IPS-18a (cell line): ENCODE data around the gene ZDHHC9.

ENCODE experiments used
- H3K27ac ChIP-seq: one replicate; pipeline ENCODE4 v1.5.1; 2013; ENCODE audit warnings: low read length
- H3K27me3 ChIP-seq: one replicate; pipeline ENCODE4 v1.6.1; 2013; ENCODE audit warnings: mild to moderate bottlenecking, low read length; ENCODE audit not compliant: control insufficient read depth, insufficient read depth
- H3K36me3 ChIP-seq: one replicate; pipeline ENCODE4 v1.6.1; 2013; ENCODE audit warnings: low read depth, low read length; ENCODE audit not compliant: control insufficient read depth
- H3K4me1 ChIP-seq: one replicate; pipeline ENCODE4 v1.6.1; 2013; ENCODE audit warnings: low read depth, low read length; ENCODE audit not compliant: control insufficient read depth
- H3K4me3 ChIP-seq: one replicate; pipeline ENCODE4 v1.5.1; 2013; ENCODE audit warnings: low read length
- H3K9ac ChIP-seq: one replicate; pipeline ENCODE4 v1.6.1; 2013; ENCODE audit warnings: mild to moderate bottlenecking, low read length, moderate library complexity
- H3K9me3 ChIP-seq: one replicate; pipeline ENCODE4 v1.6.1; 2013; ENCODE audit warnings: low read depth, low read length; ENCODE audit not compliant: control insufficient read depth

The ZDHHC9 gene

DNA sequence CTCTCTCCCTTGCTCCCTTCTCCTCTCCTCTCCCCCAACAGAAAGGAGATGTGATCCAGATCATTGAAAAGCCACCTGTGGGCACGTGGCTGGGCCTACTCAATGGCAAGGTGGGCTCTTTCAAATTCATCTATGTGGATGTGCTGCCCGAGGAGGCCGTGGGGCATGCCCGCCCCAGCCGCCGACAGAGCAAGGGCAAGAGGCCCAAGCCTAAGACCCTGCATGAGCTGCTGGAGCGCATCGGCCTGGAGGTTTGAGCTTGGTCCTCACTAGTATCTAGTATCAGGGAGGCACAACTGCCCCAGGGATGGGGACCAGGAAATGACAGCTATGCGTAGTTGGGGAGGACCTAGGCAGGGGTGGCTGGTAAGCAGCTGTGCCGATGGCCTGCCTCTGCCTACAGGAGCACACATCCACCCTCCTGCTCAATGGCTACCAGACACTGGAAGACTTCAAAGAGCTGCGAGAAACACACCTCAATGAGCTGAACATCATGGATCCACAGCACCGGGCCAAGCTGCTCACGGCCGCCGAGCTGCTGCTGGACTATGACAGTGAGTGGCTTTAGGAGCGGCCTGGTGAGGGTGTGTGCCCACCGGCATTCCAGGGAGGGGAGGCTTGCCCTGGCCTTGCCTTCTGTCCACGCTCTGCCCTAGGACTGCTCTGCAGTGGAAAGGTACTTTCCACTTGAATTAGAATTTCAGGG lies 50.9 kb downstream of the ZDHHC9 start:
- H3K9ac ChIP-seq = no peak overlapping the region
- H3K4me3 ChIP-seq = no peak overlapping the region
- peaks cover 3% of the 10 kb centered on the region for H3K9me3 ChIP-seq
- no peaks in the 10 kb centered on the region for H3K36me3 ChIP-seq
- H3K27me3 ChIP-seq = no peaks in the 10 kb centered on the region
- no peaks in the 10 kb centered on the region for H3K4me1 ChIP-seq
- no peak overlapping the region for H3K27ac ChIP-seq

DNA sequence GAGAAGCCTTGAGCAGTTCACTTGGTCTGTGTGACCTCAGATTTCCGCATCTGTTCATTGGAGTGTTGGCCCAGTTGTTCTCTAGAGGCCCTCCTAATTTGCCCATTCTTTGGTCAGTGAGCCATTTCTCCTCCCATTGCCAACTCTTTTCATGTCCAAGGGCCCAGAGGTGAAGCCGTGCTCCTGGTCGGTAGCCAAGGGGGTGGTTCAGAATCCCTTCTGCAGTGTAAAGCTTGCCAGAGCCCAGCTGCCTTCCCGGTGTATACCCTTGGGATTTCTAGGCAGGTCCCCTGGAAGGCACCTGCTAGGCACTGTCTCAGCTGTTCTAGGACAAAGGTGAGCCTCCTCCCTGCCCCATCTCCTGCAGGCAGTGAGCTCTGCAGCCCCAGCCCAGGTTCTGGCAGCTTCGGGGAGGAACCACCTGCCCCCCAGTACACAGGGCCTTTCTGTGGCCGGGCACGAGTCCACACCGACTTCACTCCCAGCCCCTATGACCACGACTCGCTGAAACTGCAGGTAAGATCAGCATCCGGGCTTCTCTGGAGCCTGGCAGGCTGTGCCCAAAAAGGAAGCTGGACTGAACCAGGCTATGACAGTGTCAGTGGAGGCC lies 51.6 kb downstream of the ZDHHC9 start:
- Histone ChIP-seq H3K9me3 (peaks cover 4% of the 10 kb centered on the region), H3K27me3 (no peaks in the 10 kb centered on the region), H3K36me3 (no peaks in the 10 kb centered on the region), H3K4me3 (no peak overlapping the region), H3K4me1 (no peaks in the 10 kb centered on the region), H3K27ac (no peak overlapping the region), H3K9ac (no peak overlapping the region)

DNA sequence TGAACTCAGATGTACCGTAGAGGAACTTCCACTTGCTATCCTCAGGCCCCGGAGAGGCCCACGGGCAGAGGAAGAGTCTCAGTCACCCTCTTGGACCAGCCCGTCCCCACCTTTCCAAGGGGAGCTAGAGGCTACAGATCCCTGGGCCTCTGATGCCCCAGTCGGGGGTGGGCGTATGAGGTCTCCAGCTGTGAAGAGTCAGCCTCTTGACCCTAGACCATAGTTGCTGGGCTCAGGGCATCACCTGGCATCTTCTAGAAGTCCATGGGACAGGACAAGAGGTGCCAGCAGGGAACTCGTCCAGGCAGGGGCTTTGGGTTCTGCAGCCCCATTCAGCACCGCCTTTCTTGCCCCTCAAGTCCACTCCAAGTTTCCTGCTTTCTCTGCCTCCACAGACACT lies 52.4 kb downstream of the ZDHHC9 start:
- Histone ChIP-seq H3K4me1 (no peaks in the 10 kb centered on the region), H3K27me3 (no peaks in the 10 kb centered on the region), H3K27ac (no peak overlapping the region), H3K9me3 (peaks cover 4% of the 10 kb centered on the region), H3K36me3 (no peaks in the 10 kb centered on the region), H3K9ac (no peak overlapping the region), H3K4me3 (no peak overlapping the region)

DNA sequence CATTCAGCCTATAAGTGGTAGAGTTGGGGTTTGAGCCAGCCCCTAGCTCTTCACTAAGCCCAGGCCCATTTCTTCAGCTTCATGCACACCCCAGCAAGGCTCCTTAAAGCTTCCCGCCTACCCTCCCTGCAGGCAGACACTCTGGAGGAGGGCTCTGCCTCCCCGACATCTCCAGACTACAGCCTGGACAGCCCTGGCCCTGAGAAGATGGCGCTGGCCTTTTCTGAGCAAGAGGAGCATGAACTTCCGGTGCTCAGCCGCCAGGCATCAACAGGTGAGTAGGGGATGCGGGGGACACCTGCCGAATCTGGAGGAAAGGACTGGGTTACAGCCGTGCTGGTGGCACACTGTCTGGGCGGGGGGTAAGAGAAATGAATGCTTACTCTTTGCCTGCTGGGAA lies 52.9 kb downstream of the ZDHHC9 start:
- H3K27me3 ChIP-seq = no peaks in the 10 kb centered on the region
- H3K4me1 ChIP-seq = no peaks in the 10 kb centered on the region
- peaks cover 4% of the 10 kb centered on the region for H3K9me3 ChIP-seq
- no peak overlapping the region for H3K27ac ChIP-seq
- no peak overlapping the region for H3K9ac ChIP-seq
- H3K4me3 ChIP-seq = no peak overlapping the region
- no peaks in the 10 kb centered on the region for H3K36me3 ChIP-seq

DNA sequence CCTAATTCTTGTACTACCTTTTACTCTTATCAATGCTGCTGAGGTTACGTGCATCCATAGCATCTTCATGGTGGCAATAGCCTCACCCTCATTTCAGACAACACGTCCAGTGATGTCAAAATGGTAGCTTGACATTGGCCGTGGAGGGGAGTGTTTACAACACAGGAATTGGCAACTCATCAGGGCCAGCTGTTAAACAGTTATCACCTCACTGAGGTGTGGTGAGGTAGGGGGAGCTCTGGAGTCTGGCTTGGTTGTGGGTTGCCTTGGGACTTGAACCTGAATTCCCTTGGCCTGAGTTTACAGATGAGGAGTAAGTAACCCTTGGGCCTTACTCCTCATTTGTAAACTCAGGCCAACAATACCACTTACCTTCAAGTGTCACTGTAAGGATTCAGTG lies 53.5 kb downstream of the ZDHHC9 start:
- Histone ChIP-seq H3K9me3 (peaks cover 4% of the 10 kb centered on the region), H3K27me3 (no peaks in the 10 kb centered on the region), H3K4me3 (no peak overlapping the region), H3K27ac (no peak overlapping the region), H3K9ac (no peak overlapping the region), H3K4me1 (no peaks in the 10 kb centered on the region), H3K36me3 (no peaks in the 10 kb centered on the region)

DNA sequence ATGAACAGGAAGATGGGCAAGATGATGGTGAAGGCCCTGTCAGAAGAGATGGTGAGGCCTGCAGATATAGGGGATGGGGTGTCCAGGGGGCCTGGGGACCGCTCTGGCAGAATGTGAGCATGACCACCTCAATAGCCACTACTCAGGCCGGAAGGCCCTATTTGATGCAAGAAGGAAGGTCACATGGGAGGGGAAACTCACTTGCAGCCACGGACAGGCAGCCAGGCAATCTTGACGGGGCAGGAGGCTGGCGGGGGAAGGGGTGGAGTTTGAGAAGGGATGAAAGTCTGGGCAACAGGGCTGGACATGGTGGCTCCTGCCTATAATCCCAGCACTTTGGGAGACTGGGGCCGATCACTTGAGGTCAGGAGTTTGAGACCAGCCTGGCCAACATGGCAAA lies 55.2 kb downstream of the ZDHHC9 start:
- peaks cover 4% of the 10 kb centered on the region for H3K9me3 ChIP-seq
- H3K27ac ChIP-seq = no peak overlapping the region
- no peaks in the 10 kb centered on the region for H3K36me3 ChIP-seq
- H3K9ac ChIP-seq = no peak overlapping the region
- no peak overlapping the region for H3K4me3 ChIP-seq
- no peaks in the 10 kb centered on the region for H3K27me3 ChIP-seq
- no peaks in the 10 kb centered on the region for H3K4me1 ChIP-seq

DNA sequence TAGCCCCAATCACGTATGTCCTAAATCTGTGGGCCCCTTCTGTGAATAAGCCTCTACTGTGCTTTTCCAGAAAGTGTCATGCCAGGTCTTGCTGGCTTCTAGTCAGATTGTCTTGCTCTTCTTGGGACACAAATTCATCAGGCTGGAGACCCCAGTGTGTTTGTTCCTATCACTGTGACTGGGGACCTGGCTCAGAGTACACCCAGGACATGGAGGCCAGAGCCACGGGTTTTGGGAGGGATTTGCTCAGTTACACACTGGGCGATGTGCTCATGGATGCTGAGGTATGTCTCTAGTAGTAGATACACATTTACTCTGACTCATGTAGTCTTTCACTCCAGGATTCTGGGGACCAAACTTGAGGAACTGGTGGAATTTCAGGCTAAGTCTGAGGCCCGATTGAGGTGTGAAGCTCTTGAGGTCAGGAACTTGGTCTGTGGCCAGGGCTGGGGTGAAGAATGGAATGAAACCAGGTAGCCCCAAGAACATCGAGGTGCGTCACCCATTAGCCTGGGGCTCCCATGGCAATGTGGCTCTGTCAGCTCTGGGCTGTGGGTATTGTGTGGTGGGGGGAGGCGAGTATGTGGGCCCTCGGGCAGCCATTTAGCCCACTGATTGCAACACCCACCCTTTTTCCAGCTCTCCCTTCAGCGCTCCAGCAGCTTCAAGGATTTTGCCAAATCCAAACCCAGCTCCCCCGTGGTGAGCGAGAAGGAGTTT lies 56.2 kb downstream of the ZDHHC9 start:
- H3K9me3 ChIP-seq = peaks cover 8% of the 10 kb centered on the region
- H3K27ac ChIP-seq = no peak overlapping the region
- H3K36me3 ChIP-seq = no peaks in the 10 kb centered on the region
- H3K9ac ChIP-seq = no peak overlapping the region
- no peaks in the 10 kb centered on the region for H3K4me1 ChIP-seq
- H3K27me3 ChIP-seq = no peaks in the 10 kb centered on the region
- H3K4me3 ChIP-seq = no peak overlapping the region

DNA sequence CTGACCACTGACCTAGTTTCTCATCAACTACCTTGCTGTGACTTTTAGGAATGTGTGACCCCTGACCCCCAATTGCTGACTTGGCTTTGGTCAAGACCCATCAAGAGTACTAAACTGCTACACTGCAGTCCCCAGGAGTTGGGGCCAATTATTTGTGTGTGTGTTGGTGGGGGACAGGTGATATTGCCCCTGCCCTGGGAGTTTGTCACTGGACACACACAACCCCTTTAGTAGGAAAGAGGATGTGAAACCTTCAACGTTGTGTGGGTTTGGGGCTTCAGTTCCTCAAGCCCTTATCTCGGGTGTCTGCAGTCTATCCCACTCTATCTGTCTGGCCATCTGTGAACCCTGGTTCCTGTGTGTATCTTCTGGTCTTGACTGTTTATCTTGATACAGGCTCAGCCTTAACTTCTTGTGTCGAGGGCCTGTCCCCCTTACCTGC lies 57.5 kb downstream of the ZDHHC9 start:
- H3K4me1 ChIP-seq = no peaks in the 10 kb centered on the region
- H3K9me3 ChIP-seq = peaks cover 8% of the 10 kb centered on the region
- H3K9ac ChIP-seq = no peak overlapping the region
- H3K27me3 ChIP-seq = no peaks in the 10 kb centered on the region
- no peak overlapping the region for H3K4me3 ChIP-seq
- H3K27ac ChIP-seq = no peak overlapping the region
- no peaks in the 10 kb centered on the region for H3K36me3 ChIP-seq

DNA sequence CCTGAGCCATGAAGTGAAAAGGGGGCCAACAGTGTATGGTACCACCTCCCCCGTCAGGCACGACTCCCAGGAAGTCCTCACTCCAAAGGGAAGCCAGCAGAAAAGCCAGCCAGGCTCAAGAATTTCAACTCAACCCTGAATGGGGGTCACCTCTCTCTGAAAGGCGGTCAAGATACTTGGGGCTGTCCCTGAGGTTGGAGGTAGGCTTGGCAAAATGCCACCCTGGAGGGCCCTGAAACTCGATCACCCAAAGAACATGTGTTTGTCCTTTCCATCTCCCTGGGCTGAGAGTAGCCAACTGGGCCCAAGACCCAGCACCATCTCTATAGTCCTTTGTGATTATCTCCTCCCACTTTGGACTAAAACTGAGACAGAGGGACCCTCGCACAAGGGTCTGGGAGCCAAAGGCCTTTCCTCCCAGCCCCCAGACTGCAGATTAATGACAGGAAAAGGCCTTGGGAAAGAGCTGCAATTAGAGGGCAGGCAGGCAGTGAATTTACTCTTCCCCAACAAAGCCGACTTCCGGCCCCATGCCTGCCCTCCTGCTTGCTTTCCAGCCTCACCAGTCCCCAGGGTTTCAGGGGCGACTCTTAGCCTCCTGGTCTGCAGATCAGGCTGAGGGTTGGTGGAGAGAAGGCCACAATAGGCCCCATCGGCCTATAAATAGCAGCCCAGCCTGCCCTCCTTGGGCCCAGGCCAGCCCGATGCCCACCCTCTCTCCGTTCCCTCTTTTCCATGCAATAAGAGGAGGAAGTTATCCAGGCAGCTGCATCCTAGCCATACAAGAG lies 58.3 kb downstream of the ZDHHC9 start:
- no peaks in the 10 kb centered on the region for H3K4me1 ChIP-seq
- no peaks in the 10 kb centered on the region for H3K27me3 ChIP-seq
- H3K9ac ChIP-seq = no peak overlapping the region
- H3K9me3 ChIP-seq = peaks cover 12% of the 10 kb centered on the region
- no peak overlapping the region for H3K4me3 ChIP-seq
- no peaks in the 10 kb centered on the region for H3K36me3 ChIP-seq
- no peak overlapping the region for H3K27ac ChIP-seq

DNA sequence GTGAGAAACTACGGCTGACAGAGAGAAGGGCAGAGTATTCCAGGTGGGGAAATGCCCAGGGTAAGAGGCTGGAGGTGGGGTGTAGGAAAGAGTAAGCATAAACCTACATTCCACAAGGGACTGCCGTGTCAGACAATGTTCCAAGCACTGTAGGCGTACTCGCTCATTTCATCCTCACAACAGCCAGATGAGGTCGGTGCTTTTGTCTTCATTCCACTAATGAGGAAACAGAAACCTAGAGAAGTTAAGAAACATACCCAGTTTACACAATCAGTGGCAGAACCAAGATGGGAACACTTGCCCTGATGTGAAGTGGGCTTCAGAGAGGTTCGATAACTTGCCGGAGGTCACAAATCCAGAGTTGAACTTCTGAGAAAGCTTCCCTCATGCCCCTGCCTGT lies 59.3 kb downstream of the ZDHHC9 start:
- no peak overlapping the region for H3K4me3 ChIP-seq
- no peaks in the 10 kb centered on the region for H3K4me1 ChIP-seq
- H3K9me3 ChIP-seq = peaks cover 12% of the 10 kb centered on the region
- H3K36me3 ChIP-seq = no peaks in the 10 kb centered on the region
- no peak overlapping the region for H3K27ac ChIP-seq
- H3K27me3 ChIP-seq = no peaks in the 10 kb centered on the region
- no peak overlapping the region for H3K9ac ChIP-seq

DNA sequence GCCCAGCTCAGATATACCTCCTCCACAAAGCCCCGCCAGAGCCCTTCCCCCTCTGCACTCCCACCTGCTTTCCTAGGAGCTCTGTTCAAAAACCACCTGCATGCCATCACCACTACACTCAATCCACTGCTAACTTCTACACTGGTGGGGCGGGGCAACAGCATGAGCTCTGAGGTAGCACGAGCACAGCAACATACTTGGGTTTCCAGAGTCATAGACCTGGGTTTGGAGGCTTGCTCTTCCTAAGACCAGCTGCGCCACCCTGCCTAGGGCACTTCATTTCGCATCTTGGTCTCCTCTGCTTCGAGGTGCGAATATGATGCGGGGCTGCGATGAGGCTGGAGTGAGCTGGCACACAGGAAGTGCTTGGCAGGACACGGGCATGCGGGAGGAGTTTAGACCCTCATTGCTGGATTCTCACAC lies 60.4 kb downstream of the ZDHHC9 start:
- no peak overlapping the region for H3K27ac ChIP-seq
- H3K27me3 ChIP-seq = no peaks in the 10 kb centered on the region
- H3K9me3 ChIP-seq = peaks cover 12% of the 10 kb centered on the region
- no peaks in the 10 kb centered on the region for H3K36me3 ChIP-seq
- no peaks in the 10 kb centered on the region for H3K4me1 ChIP-seq
- H3K4me3 ChIP-seq = no peak overlapping the region
- no peak overlapping the region for H3K9ac ChIP-seq
